IMR-90 (cell line): ENCODE measurements around the gene LCNL1. TPM values are rescaled to one million over a fixed set of nuclear protein-coding genes. Genes with fewer than 3 reads are reported as not detected.
A peak's percentile ranks its signal among the peaks of the same experiment; 100 is the strongest.
"Not testable (repeated sequence)": the region's sequence is repeated elsewhere in the genome, so short reads cannot be mapped to it uniquely, and the experiment has no call there.

Experiments
- ATAC-seq: fragments of 200-7000 bp; cut with Tn5 transposase; 2 replicates; pipeline ENCODE4 v1.9.1; 2020; ENCODE audit warnings: low read depth, mild to moderate bottlenecking, moderate library complexity
- BruUV-seq: library from RNA; stranded (reverse); fragments of 400-500 nt; replicated peaks from 2 replicates; lab custom pipeline; 2021; lab: Mats Ljungman, UMichigan
- CTCF ChIA-PET: fragments of 300-600 bp; formaldehyde crosslinking; extraction: SDS; loops from one replicate; lab custom pipeline; 2021; ENCODE audit warnings: antibody characterized with exemption; lab: Yijun Ruan, JAX
- POLR2A ChIA-PET: fragments of 300-600 bp; sonication (Branson Sonifier 250); formaldehyde crosslinking; loops from one replicate; lab custom pipeline; 2022; ENCODE audit warnings: antibody characterized with exemption; ENCODE audit not compliant: unreplicated experiment; lab: Charles Lee
- DNase-seq: peaks from one replicate; pipeline ENCODE4 v3.0.0; 2013
- H2AFZ ChIP-seq: replicated peaks from 2 replicates; pipeline ENCODE3; 2013; ENCODE audit warnings: low read length, mild to moderate bottlenecking; ENCODE audit not compliant: poor library complexity
- H2AK5ac ChIP-seq: 2 replicates; pipeline ENCODE4 v1.6.1; 2013; ENCODE audit warnings: low read depth, low read length, inconsistent platforms
- H2AK9ac ChIP-seq: replicated peaks from 2 replicates; pipeline ENCODE3; 2013; ENCODE audit warnings: mild to moderate bottlenecking, low read depth, low read length, moderate library complexity; ENCODE audit not compliant: poor library complexity
- H2BK120ac ChIP-seq: 2 replicates; pipeline ENCODE4 v1.6.1; 2013; ENCODE audit warnings: low read depth, low read length, inconsistent platforms
- H2BK15ac ChIP-seq: 3 replicates; pipeline ENCODE4 v1.6.1; 2013; ENCODE audit warnings: low read depth, low read length, inconsistent platforms
- H2BK20ac ChIP-seq: 2 replicates; pipeline ENCODE4 v1.6.1; 2013; ENCODE audit warnings: low read depth, mild to moderate bottlenecking, inconsistent platforms, low read length, moderate library complexity
- H2BK5ac ChIP-seq: 2 replicates; pipeline ENCODE4 v1.6.1; 2013; ENCODE audit warnings: mild to moderate bottlenecking, low read depth, low read length, inconsistent platforms; ENCODE audit not compliant: poor library complexity, severe bottlenecking
- H3K14ac ChIP-seq: replicated peaks from 2 replicates; pipeline ENCODE4 v1.6.1; 2013; ENCODE audit warnings: low read depth, low read length, inconsistent platforms
- H3K18ac ChIP-seq: 2 replicates; pipeline ENCODE4 v1.6.1; 2013; ENCODE audit warnings: low read depth, low read length, control low read depth
- H3K23ac ChIP-seq: 2 replicates; pipeline ENCODE4 v1.6.1; 2013; ENCODE audit warnings: low read depth, low read length, inconsistent platforms
- H3K27ac ChIP-seq: 2 replicates; pipeline ENCODE4 v1.5.1; 2013; ENCODE audit warnings: mild to moderate bottlenecking, control low read depth, low read length; ENCODE audit not compliant: insufficient read depth
- H3K27me3 ChIP-seq: 2 replicates; pipeline ENCODE4 v1.6.1; 2013; ENCODE audit warnings: low read length; ENCODE audit not compliant: control insufficient read depth, insufficient read depth
- H3K36me3 ChIP-seq: 2 replicates; pipeline ENCODE4 v1.6.1; 2013; ENCODE audit warnings: low read length, mixed read lengths; ENCODE audit not compliant: control insufficient read depth, insufficient read depth
- H3K4ac ChIP-seq: 2 replicates; pipeline ENCODE4 v1.6.1; 2013; ENCODE audit warnings: low read depth, low read length, inconsistent platforms
- H3K4me1 ChIP-seq: 2 replicates; pipeline ENCODE4 v1.6.1; 2013; ENCODE audit warnings: low read length, mixed read lengths; ENCODE audit not compliant: control insufficient read depth, insufficient read depth
- H3K4me2 ChIP-seq: 2 replicates; pipeline ENCODE4 v1.6.1; 2013; ENCODE audit warnings: low read depth, mild to moderate bottlenecking, control low read depth, low read length, moderate library complexity
- H3K4me3 ChIP-seq: 2 replicates; pipeline ENCODE4 v1.5.1; 2013; ENCODE audit warnings: low read depth, mild to moderate bottlenecking, control low read depth, low read length, moderate library complexity; ENCODE audit not compliant: insufficient read depth
- H3K56ac ChIP-seq: 2 replicates; pipeline ENCODE4 v1.6.1; 2013; ENCODE audit warnings: low read length, inconsistent platforms; ENCODE audit not compliant: insufficient read depth; ENCODE audit errors: extremely low read depth
- H3K79me1 ChIP-seq, 2 experiments: 2 replicates each; pipeline ENCODE4 v1.6.1; 2013; ENCODE audit warnings: low read length in 2 of 2, inconsistent platforms in 1 of 2, low read depth in 1 of 2
- H3K9ac ChIP-seq: 2 replicates; pipeline ENCODE4 v1.6.1; 2013; ENCODE audit warnings: low read depth, low read length, control low read depth
- H3K9me1 ChIP-seq: 2 replicates; pipeline ENCODE4 v1.6.1; 2013; ENCODE audit warnings: low read length, inconsistent platforms; ENCODE audit not compliant: insufficient read depth
- H3K9me3 ChIP-seq: 2 replicates; pipeline ENCODE4 v1.6.1; 2013; ENCODE audit warnings: low read length; ENCODE audit not compliant: control insufficient read depth, insufficient read depth
- H4K20me1 ChIP-seq: 2 replicates; pipeline ENCODE4 v1.6.1; 2013; ENCODE audit warnings: low read length, inconsistent platforms; ENCODE audit not compliant: insufficient read depth
- H4K5ac ChIP-seq: 2 replicates; pipeline ENCODE4 v1.6.1; 2013; ENCODE audit warnings: mild to moderate bottlenecking, low read depth, low read length, control low read depth
- H4K8ac ChIP-seq, 2 experiments: 2 replicates each; pipeline ENCODE4 v1.6.1; 2013; ENCODE audit warnings: low read depth in 2 of 2, low read length in 2 of 2, control low read depth in 1 of 2, inconsistent platforms in 1 of 2
- H4K91ac ChIP-seq: 2 replicates; pipeline ENCODE4 v1.6.1; 2013; ENCODE audit warnings: low read depth, low read length, inconsistent platforms; ENCODE audit not compliant: insufficient read depth
- CTCF ChIP-seq: conservative IDR thresholded peaks from 2 replicates; pipeline ENCODE4 v1.5.1; 2012; ENCODE audit warnings: mild to moderate bottlenecking, low read depth, low read length, improper control_type of control experiment
- WGBS, 2 experiments: methylation state at CpG; one replicate each; pipeline versions ENCODE4 v1.1.5 to v1.1.7; 2013; ENCODE audit warnings: missing lambda C conversion rate in 2 of 2; ENCODE audit not compliant: insufficient read length in 1 of 2; ENCODE audit errors: extremely low coverage in 2 of 2; 5-methylcytosine and 5-hydroxymethylcytosine counted together
- dilution Hi-C: fragments of 300-500 bp; cut with HindIII; formaldehyde crosslinking; loops from one replicate; pipeline ENCODE4 v1.14.3; 2018; ENCODE audit warnings: low sequenced_read_pairs; ENCODE audit not compliant: unreplicated experiment
- in situ Hi-C: fragments of 300-500 bp; cut with MboI; formaldehyde crosslinking; loops from 3 replicates; pipeline ENCODE4 v1.14.3; 2019; ENCODE audit warnings: low sequenced_read_pairs, inconsistent platforms, mixed read lengths
- intact Hi-C: fragments of 100-400 bp; cut with micrococcal nuclease; formaldehyde crosslinking; loops from 2 replicates; pipeline ENCODE4 v1.10.0; 2022
- polyA plus RNA-seq, 3 experiments: library from polyadenylated mRNA; depleted of rRNA; stranded (reverse); fragments of >200 nt; gene quantifications; 2 replicates each; pipeline ENCODE4 v1.2.3, GENCODE V29; 2012; ENCODE audit warnings: low replicate concordance in 1 of 3
- total RNA-seq: library from RNA; depleted of rRNA; stranded (reverse); fragments of >200 nt; gene quantifications from 2 replicates; pipeline ENCODE4 v1.2.3, GENCODE V29; 2012

The LCNL1 gene
- total and polyA plus RNA-seq, 2 of the 4 experiments (the other 2 are of a cell fraction) = 0.15 TPM; not detected in 1

GRCh38 chr9:137004285-137004684 is 21.5 kb downstream of the LCNL1 start:
- H4K91ac ChIP-seq, H3K27ac ChIP-seq, H3K9me3 ChIP-seq, H2BK120ac ChIP-seq, intact Hi-C loops, ATAC-seq, BruUV-seq, H2AK9ac ChIP-seq, H3K18ac ChIP-seq, H2AFZ ChIP-seq, DNase-seq, in situ Hi-C loops, H3K27me3 ChIP-seq, H2BK20ac ChIP-seq, H3K9ac ChIP-seq, H2BK15ac ChIP-seq, CTCF ChIA-PET, POLR2A ChIA-PET, H2BK5ac ChIP-seq, H3K56ac ChIP-seq, H3K4me3 ChIP-seq, H3K4me2 ChIP-seq, H2AK5ac ChIP-seq, H3K9me1 ChIP-seq, H4K5ac ChIP-seq, H3K4ac ChIP-seq, H4K8ac ChIP-seq, H3K14ac ChIP-seq, H3K79me1 ChIP-seq, H4K20me1 ChIP-seq, H3K23ac ChIP-seq, dilution Hi-C loops, H3K36me3 ChIP-seq: not testable (repeated sequence)
- 60% methylated on average over 1 of the region's 17 CpGs; no CpG with 5 or more reads in 1 of the 2 experiments for WGBS, 2 experiments
- TF ChIP-seq CTCF = peak; percentile 38
- peaks cover 11% of the 10 kb centered on the region for H3K4me1 ChIP-seq
